ENCODE data around the gene SMAD6.

Gene SMAD6

DNA sequence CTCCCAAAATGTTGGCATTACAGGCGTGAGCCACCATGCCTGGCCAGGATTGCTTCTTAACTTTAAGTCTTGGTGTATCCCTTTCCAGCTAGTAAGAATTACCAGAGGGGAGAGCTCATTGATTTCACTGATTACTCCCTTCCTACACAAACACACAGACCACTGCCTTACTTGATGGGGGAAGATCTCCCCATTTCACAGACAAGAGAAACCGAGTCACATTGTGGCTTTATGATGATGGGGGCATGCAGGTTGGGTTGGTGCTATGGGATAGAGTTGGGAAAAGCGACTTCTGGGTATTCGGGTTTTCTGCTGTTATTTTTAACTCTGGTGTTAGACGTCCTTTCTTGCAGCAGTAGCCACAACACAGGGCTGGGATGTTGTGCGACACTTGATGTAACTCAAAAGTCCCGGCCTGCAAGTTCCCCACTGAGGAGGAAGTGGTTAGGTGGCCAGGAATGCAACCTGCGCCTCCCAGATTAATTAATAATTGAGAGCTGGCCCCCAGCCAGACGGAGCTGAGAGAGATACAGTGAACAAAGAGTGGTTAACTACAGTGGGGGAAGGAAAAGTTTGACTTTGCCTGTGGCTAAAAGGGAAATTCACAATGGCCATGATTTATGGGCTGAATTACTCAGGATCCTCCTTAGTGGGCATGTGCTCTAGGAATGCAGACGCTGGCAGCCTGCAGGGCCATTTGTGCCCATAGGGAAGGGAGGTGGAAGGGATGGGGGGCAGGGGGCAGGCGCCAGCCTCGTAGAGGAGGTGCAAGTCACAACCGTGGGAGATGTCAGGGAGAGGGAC, 63.6 kb downstream of the SMAD6 start:
- CTCF ChIA-PET = interaction anchor here (0.6 to 1.4 kb wide), 8 partner anchors 8 to 162 kb away, joined by 3 to 5 read pairs (median 3); no protein-coding TSS in a partner anchor
- Histone ChIP-seq H3K36me3 (ENCODE audit: control insufficient read depth in 2 of 2, insufficient read depth in 1 of 2, low read length in 2 of 2) (peaks cover 0 to 32% of the 10 kb centered on the region in 2 experiments; a peak in 1 of 3 replicates), H3K4me3 (ENCODE audit: low read depth, low read length) (peak overlapping the region; percentile 3; the same call in 1 of the 2 replicates), H3K4me1 (ENCODE audit: control insufficient read depth, insufficient read depth, low read length) (peaks cover 38% of the 10 kb centered on the region), H3K9me3 (ENCODE audit: control insufficient read depth, insufficient read depth, low read depth, low read length) (no peaks in the 10 kb centered on the region), H3K27ac (ENCODE audit: extremely low read depth, low read depth, low read length) (no peak overlapping the region)
- POLR2A ChIA-PET = interaction anchor here (1.4 to 1.9 kb wide), 2 partner anchors 64 to 86 kb away, joined by 3 to 11 read pairs; partner anchors contain the start of gene SMAD6
- TF ChIP-seq ZNF501 (tag by site-specific recombination; IDR thresholded peaks at IDR 0.05) (peak; percentile 59; the same call in 1 of the 2 replicates), ZNF2 (tag by site-specific recombination; IDR thresholded peaks at IDR 0.05) (no peak), ZFP69B (tag by site-specific recombination; IDR thresholded peaks at IDR 0.05) (no peak), ZNF335 (tag by site-specific recombination; conservative IDR thresholded peaks at IDR 0.05) (no peak), ZNF624 (tag by site-specific recombination; IDR thresholded peaks at IDR 0.05) (no peak; the same call in 1 of the 2 replicates), HOXA7 (CRISPR knock-in tag; IDR thresholded peaks at IDR 0.05; ENCODE audit: borderline replicate concordance) (no peak), ZNF76 (tag by site-specific recombination; IDR thresholded peaks at IDR 0.05; ENCODE audit: borderline replicate concordance, low read depth) (no peak), ZNF521 (tag by site-specific recombination; IDR thresholded peaks at IDR 0.05) (no peak), ZNF473 (tag by site-specific recombination; IDR thresholded peaks at IDR 0.05) (no peak), YY2 (tag by site-specific recombination; IDR thresholded peaks at IDR 0.05) (0 out of 2 replicates have a peak, but pooled peaks have one; percentile 49), ZNF785 (tag by site-specific recombination; IDR thresholded peaks at IDR 0.05) (no peak), ZNF843 (tag by site-specific recombination; IDR thresholded peaks at IDR 0.05) (peak; percentile 35; the same call in 1 of the 2 replicates), SP7 (tag by site-specific recombination; IDR thresholded peaks at IDR 0.05) (peak; percentile 92), ZNF132 (tag by site-specific recombination; IDR thresholded peaks at IDR 0.05; ENCODE audit: borderline replicate concordance) (no peak), HOXC10 (CRISPR knock-in tag; IDR thresholded peaks at IDR 0.05) (peak; percentile 91; the same call in 1 of the 2 replicates), ZNF544 (tag by site-specific recombination; IDR thresholded peaks at IDR 0.05) (no peak)
- TF ChIP-seq, protein P1, sequence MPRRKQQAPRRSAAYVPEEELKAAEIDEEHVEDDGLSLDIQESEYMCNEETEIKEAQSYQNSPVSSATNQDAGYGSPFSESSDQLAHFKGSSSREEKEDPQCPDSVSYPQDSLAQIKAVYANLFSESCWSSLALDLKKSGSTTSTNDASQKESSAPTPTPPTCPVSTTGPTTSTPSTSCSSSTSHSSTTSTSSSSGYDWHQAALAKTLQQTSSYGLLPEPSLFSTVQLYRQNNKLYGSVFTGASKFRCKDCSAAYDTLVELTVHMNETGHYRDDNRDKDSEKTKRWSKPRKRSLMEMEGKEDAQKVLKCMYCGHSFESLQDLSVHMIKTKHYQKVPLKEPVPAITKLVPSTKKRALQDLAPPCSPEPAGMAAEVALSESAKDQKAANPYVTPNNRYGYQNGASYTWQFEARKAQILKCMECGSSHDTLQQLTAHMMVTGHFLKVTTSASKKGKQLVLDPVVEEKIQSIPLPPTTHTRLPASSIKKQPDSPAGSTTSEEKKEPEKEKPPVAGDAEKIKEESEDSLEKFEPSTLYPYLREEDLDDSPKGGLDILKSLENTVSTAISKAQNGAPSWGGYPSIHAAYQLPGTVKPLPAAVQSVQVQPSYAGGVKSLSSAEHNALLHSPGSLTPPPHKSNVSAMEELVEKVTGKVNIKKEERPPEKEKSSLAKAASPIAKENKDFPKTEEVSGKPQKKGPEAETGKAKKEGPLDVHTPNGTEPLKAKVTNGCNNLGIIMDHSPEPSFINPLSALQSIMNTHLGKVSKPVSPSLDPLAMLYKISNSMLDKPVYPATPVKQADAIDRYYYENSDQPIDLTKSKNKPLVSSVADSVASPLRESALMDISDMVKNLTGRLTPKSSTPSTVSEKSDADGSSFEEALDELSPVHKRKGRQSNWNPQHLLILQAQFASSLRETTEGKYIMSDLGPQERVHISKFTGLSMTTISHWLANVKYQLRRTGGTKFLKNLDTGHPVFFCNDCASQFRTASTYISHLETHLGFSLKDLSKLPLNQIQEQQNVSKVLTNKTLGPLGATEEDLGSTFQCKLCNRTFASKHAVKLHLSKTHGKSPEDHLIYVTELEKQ (tag by site-specific recombination; IDR thresholded peaks at IDR 0.05; ENCODE audit: borderline replicate concordance) = no peak
- TF ChIP-seq, protein P2, sequence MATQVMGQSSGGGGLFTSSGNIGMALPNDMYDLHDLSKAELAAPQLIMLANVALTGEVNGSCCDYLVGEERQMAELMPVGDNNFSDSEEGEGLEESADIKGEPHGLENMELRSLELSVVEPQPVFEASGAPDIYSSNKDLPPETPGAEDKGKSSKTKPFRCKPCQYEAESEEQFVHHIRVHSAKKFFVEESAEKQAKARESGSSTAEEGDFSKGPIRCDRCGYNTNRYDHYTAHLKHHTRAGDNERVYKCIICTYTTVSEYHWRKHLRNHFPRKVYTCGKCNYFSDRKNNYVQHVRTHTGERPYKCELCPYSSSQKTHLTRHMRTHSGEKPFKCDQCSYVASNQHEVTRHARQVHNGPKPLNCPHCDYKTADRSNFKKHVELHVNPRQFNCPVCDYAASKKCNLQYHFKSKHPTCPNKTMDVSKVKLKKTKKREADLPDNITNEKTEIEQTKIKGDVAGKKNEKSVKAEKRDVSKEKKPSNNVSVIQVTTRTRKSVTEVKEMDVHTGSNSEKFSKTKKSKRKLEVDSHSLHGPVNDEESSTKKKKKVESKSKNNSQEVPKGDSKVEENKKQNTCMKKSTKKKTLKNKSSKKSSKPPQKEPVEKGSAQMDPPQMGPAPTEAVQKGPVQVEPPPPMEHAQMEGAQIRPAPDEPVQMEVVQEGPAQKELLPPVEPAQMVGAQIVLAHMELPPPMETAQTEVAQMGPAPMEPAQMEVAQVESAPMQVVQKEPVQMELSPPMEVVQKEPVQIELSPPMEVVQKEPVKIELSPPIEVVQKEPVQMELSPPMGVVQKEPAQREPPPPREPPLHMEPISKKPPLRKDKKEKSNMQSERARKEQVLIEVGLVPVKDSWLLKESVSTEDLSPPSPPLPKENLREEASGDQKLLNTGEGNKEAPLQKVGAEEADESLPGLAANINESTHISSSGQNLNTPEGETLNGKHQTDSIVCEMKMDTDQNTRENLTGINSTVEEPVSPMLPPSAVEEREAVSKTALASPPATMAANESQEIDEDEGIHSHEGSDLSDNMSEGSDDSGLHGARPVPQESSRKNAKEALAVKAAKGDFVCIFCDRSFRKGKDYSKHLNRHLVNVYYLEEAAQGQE (tag by site-specific recombination; IDR thresholded peaks at IDR 0.05) = no peak
- TF ChIP-seq, protein P3, sequence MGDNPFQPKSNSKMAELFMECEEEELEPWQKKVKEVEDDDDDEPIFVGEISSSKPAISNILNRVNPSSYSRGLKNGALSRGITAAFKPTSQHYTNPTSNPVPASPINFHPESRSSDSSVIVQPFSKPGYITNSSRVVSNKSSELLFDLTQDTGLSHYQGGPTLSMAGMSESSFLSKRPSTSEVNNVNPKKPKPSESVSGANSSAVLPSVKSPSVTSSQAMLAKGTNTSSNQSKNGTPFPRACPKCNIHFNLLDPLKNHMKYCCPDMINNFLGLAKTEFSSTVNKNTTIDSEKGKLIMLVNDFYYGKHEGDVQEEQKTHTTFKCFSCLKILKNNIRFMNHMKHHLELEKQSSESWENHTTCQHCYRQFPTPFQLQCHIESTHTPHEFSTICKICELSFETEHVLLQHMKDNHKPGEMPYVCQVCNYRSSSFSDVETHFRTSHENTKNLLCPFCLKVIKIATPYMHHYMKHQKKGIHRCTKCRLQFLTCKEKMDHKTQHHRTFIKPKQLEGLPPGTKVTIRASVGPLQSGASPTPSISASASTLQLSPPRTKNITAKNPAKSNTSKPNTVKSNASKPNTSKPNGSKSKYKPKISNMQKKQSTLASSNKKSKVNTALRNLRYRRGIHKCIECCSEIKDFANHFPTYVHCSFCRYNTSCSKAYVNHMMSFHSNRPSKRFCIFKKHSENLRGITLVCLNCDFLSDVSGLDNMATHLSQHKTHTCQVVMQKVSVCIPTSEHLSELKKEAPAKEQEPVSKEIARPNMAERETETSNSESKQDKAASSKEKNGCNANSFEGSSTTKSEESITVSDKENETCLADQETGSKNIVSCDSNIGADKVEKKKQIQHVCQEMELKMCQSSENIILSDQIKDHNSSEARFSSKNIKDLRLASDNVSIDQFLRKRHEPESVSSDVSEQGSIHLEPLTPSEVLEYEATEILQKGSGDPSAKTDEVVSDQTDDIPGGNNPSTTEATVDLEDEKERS (tag by site-specific recombination; IDR thresholded peaks at IDR 0.05) = no peak
- TF ChIP-seq, protein P4, sequence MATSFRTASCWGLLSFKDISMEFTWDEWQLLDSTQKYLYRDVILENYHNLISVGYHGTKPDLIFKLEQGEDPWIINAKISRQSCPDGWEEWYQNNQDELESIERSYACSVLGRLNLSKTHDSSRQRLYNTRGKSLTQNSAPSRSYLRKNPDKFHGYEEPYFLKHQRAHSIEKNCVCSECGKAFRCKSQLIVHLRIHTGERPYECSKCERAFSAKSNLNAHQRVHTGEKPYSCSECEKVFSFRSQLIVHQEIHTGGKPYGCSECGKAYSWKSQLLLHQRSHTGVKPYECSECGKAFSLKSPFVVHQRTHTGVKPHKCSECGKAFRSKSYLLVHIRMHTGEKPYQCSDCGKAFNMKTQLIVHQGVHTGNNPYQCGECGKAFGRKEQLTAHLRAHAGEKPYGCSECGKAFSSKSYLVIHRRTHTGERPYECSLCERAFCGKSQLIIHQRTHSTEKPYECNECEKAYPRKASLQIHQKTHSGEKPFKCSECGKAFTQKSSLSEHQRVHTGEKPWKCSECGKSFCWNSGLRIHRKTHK (tag by site-specific recombination; IDR thresholded peaks at IDR 0.05) = no peak
- TF ChIP-seq, protein P5, sequence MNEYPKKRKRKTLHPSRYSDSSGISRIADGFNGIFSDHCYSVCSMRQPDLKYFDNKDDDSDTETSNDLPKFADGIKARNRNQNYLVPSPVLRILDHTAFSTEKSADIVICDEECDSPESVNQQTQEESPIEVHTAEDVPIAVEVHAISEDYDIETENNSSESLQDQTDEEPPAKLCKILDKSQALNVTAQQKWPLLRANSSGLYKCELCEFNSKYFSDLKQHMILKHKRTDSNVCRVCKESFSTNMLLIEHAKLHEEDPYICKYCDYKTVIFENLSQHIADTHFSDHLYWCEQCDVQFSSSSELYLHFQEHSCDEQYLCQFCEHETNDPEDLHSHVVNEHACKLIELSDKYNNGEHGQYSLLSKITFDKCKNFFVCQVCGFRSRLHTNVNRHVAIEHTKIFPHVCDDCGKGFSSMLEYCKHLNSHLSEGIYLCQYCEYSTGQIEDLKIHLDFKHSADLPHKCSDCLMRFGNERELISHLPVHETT (tag by site-specific recombination; IDR thresholded peaks at IDR 0.05) = no peak
- TF ChIP-seq, protein P6, sequence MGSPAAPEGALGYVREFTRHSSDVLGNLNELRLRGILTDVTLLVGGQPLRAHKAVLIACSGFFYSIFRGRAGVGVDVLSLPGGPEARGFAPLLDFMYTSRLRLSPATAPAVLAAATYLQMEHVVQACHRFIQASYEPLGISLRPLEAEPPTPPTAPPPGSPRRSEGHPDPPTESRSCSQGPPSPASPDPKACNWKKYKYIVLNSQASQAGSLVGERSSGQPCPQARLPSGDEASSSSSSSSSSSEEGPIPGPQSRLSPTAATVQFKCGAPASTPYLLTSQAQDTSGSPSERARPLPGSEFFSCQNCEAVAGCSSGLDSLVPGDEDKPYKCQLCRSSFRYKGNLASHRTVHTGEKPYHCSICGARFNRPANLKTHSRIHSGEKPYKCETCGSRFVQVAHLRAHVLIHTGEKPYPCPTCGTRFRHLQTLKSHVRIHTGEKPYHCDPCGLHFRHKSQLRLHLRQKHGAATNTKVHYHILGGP (tag by site-specific recombination; IDR thresholded peaks at IDR 0.05) = peak; percentile 83
